CD8-positive, alpha-beta memory T cell (primary cell): ENCODE results near the gene CAMSAP1. TPM values are rescaled to one million over a fixed set of nuclear protein-coding genes. Genes with fewer than 3 reads are reported as not detected.

Experiments
- CTCF ChIA-PET: fragments of 350-600 bp; sonication (Branson Sonifier 250); formaldehyde crosslinking; loops from one replicate; lab custom pipeline; 2021; ENCODE audit warnings: antibody characterized with exemption; lab: Charles Lee
- POLR2A ChIA-PET: fragments of 350-600 bp; sonication (Branson Sonifier 250); formaldehyde crosslinking; loops from one replicate; lab custom pipeline; 2021; ENCODE audit warnings: antibody characterized with exemption; lab: Charles Lee
- DNase-seq, 5 donors: peaks; one replicate each; pipeline versions ENCODE4 v3.0.0 to v3.0.0-alpha.2; 2020 to 2022; ENCODE audit warnings: mixed read lengths in 1 of 5
- H3K27ac ChIP-seq: one replicate; pipeline ENCODE4 v1.7.0; 2013; ENCODE audit warnings: low read depth, mild to moderate bottlenecking, low read length, moderate library complexity
- H3K27me3 ChIP-seq: 2 replicates; pipeline ENCODE4 v1.7.0; 2013; ENCODE audit warnings: low read length, mild to moderate bottlenecking; ENCODE audit not compliant: insufficient read depth, poor library complexity, severe bottlenecking
- H3K36me3 ChIP-seq: 2 replicates; pipeline ENCODE4 v1.7.0; 2013; ENCODE audit warnings: mild to moderate bottlenecking, low read length, moderate library complexity; ENCODE audit not compliant: insufficient read depth
- H3K4me1 ChIP-seq: 2 replicates; pipeline ENCODE4 v1.7.0; 2013; ENCODE audit warnings: mild to moderate bottlenecking, low read length, moderate library complexity; ENCODE audit not compliant: insufficient read depth
- H3K4me3 ChIP-seq: 2 replicates; pipeline ENCODE4 v1.7.0; 2013; ENCODE audit warnings: mild to moderate bottlenecking, low read length
- H3K9me3 ChIP-seq: 2 replicates; pipeline ENCODE4 v1.7.0; 2013; ENCODE audit warnings: mild to moderate bottlenecking, low read length
- H3K27ac Mint-ChIP-seq, 8 donors: one replicate each; pipeline ENCODE4 v1.8.0; 2020 to 2021; ENCODE audit warnings: mixed read lengths in 8 of 8, mild to moderate bottlenecking in 6 of 8, inconsistent platforms in 3 of 8, moderate library complexity in 3 of 8
- H3K27me3 Mint-ChIP-seq, 2 donors: one replicate each; pipeline ENCODE4 v1.8.0; 2020 to 2021; ENCODE audit warnings: mixed read lengths in 2 of 2, mild to moderate bottlenecking in 1 of 2, moderate library complexity in 1 of 2
- H3K36me3 Mint-ChIP-seq, 3 donors: one replicate each; pipeline ENCODE4 v1.8.0; 2020 to 2021; ENCODE audit warnings: mixed read lengths in 3 of 3, inconsistent platforms in 1 of 3, mild to moderate bottlenecking in 1 of 3
- H3K4me1 Mint-ChIP-seq, 3 donors: one replicate each; pipeline ENCODE4 v1.8.0; 2020 to 2021; ENCODE audit warnings: mixed read lengths in 3 of 3, inconsistent platforms in 1 of 3, mild to moderate bottlenecking in 1 of 3
- H3K4me3 Mint-ChIP-seq, 7 donors: one replicate each; pipeline ENCODE4 v1.8.0; 2020 to 2021; ENCODE audit warnings: mixed read lengths in 7 of 7, mild to moderate bottlenecking in 6 of 7, moderate library complexity in 4 of 7, inconsistent platforms in 2 of 7
- H3K9me3 Mint-ChIP-seq, 5 donors: one replicate each; pipeline ENCODE4 v1.8.0; 2020 to 2022; ENCODE audit warnings: mixed read lengths in 5 of 5, mild to moderate bottlenecking in 3 of 5, moderate library complexity in 2 of 5, inconsistent platforms in 1 of 5
- polyA plus RNA-seq: library from polyadenylated mRNA; unstranded; fragments of 300-500 nt; fragmentation: Illumina TruSeq; gene quantifications from one replicate; pipeline ENCODE4 v1.2.3, GENCODE V29; 2021
- total RNA-seq, 2 experiments: library from RNA; stranded (reverse); gene quantifications; one replicate each; pipeline ENCODE4 v1.2.3, GENCODE V29; 2021

The CAMSAP1 gene
- total and polyA plus RNA-seq, 3 experiments from 2014 or later = 2.2 to 33.7 (median 30.4) TPM

GRCh38 chr9:135809166-135809565 lies 98.2 kb downstream of the CAMSAP1 start:
- H3K27me3 ChIP-seq = no peaks in the 10 kb centered on the region
- CTCF ChIA-PET = no interaction called here
- POLR2A ChIA-PET = no interaction called here
- no peaks in the 10 kb centered on the region for H3K9me3 Mint-ChIP-seq
- no peaks in the 10 kb centered on the region for H3K4me1 ChIP-seq
- peaks cover 18 to 27% (median 23%) of the 10 kb centered on the region in 3 donors for H3K4me1 Mint-ChIP-seq
- H3K9me3 ChIP-seq = no peaks in the 10 kb centered on the region
- no peak for DNase-seq
- no peak overlapping the region for H3K27ac Mint-ChIP-seq
- H3K36me3 ChIP-seq = peaks cover 8% of the 10 kb centered on the region
- no peak overlapping the region for H3K4me3 ChIP-seq
- H3K27ac ChIP-seq = no peak overlapping the region
- H3K36me3 Mint-ChIP-seq = peaks cover 15 to 55% (median 18%) of the 10 kb centered on the region in 3 donors
- H3K4me3 Mint-ChIP-seq = no peak overlapping the region
- no peaks in the 10 kb centered on the region for H3K27me3 Mint-ChIP-seq

- Histone ChIP-seq H3K4me1 (no peaks in the 10 kb centered on the region), H3K9me3 (no peaks in the 10 kb centered on the region), H3K36me3 (no peaks in the 10 kb centered on the region), H3K27ac (no peak overlapping the region), H3K27me3 (no peaks in the 10 kb centered on the region), H3K4me3 (no peak overlapping the region)
- DNase-seq = no peak
- Mint-ChIP-seq H3K36me3 (peaks cover 3 to 19% (median 5%) of the 10 kb centered on the region in 3 donors), H3K27me3 (no peaks in the 10 kb centered on the region), H3K4me3 (no peak overlapping the region), H3K4me1 (peaks cover 18 to 27% (median 23%) of the 10 kb centered on the region in 3 donors), H3K9me3 (no peaks in the 10 kb centered on the region), H3K27ac (no peak overlapping the region)
- CTCF ChIA-PET = no interaction called here
- POLR2A ChIA-PET = no interaction called here
Observed at GRCh38 chr9:135805422-135806022, 101.8 kb downstream of the CAMSAP1 start.

DNA sequence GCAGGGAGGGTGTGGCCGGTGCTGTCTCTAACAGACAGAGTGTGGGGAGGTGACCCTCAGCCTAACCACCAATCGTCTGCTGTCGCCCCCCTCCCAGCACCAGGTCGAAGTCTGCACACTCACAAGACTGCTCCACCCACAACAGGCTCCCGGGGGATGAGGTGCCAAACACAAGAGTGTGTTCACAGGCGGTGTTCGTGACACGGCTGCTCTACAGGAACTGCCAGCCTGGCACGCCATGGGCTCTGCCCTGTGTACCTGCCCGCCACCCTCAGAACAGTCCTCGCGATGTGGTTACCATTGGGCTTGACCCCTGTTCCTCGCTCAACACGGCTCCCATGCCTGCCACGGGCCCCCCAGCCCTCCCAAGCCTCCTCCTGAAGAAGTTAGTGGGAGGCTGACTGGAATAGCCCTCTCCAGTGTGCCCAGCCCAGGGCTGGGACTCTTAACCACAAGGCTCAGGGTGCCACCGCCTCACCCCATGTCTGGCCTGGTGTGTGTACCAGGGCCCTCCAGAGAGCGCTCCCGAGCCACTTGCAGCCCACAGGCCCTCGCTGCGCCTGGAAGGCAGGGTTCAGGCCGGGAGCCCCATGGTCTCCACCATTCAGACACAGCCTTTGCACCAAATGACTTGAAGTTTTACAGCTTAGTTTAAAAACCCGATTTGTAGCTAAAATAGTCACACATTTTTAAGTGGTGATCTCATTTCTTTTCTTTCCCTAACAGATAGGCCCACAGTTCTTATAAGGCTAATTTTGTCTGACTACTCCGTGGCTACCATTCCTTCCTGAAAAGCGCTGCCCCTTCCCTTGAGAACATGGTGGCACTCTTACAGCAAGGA lies 102.5 kb downstream of the CAMSAP1 start:
- Histone ChIP-seq H3K4me1 (no peaks in the 10 kb centered on the region), H3K9me3 (no peaks in the 10 kb centered on the region), H3K4me3 (no peak overlapping the region), H3K27me3 (no peaks in the 10 kb centered on the region), H3K36me3 (no peaks in the 10 kb centered on the region), H3K27ac (no peak overlapping the region)
- no peaks in the 10 kb centered on the region for H3K27me3 Mint-ChIP-seq
- POLR2A ChIA-PET = no interaction called here
- H3K36me3 Mint-ChIP-seq = peaks cover under 1 to 12% (median under 1%) of the 10 kb centered on the region in 3 donors
- no peak overlapping the region for H3K27ac Mint-ChIP-seq
- peak in 1 of 5 donors; percentile 26 for DNase-seq
- H3K4me1 Mint-ChIP-seq = peaks cover 18 to 27% (median 23%) of the 10 kb centered on the region in 3 donors
- no peak overlapping the region for H3K4me3 Mint-ChIP-seq
- CTCF ChIA-PET = interaction anchor here (0.7 kb wide), 1 partner anchor 347 kb away, joined by 3 read pairs; no protein-coding TSS in a partner anchor
- H3K9me3 Mint-ChIP-seq = no peaks in the 10 kb centered on the region

GRCh38 chr9:135803441-135803840 lies 103.9 kb downstream of the CAMSAP1 start:
- ChIA-PET POLR2A (no interaction called here), CTCF (no interaction called here)
- Mint-ChIP-seq H3K9me3 (no peaks in the 10 kb centered on the region), H3K4me3 (no peak overlapping the region), H3K4me1 (peaks cover 20 to 27% (median 23%) of the 10 kb centered on the region in 3 donors), H3K27me3 (no peaks in the 10 kb centered on the region), H3K27ac (no peak overlapping the region), H3K36me3 (no peaks in the 10 kb centered on the region)
- no peaks in the 10 kb centered on the region for H3K27me3 ChIP-seq
- H3K4me3 ChIP-seq = no peak overlapping the region
- H3K4me1 ChIP-seq = no peaks in the 10 kb centered on the region
- H3K9me3 ChIP-seq = no peaks in the 10 kb centered on the region
- H3K36me3 ChIP-seq = no peaks in the 10 kb centered on the region
- H3K27ac ChIP-seq = no peak overlapping the region
- peak in 1 of 5 donors; percentile 25 for DNase-seq

- no peaks in the 10 kb centered on the region for H3K9me3 ChIP-seq
- DNase-seq = no peak
- H3K36me3 Mint-ChIP-seq = no peaks in the 10 kb centered on the region
- no peak overlapping the region for H3K4me3 ChIP-seq
- H3K9me3 Mint-ChIP-seq = no peaks in the 10 kb centered on the region
- H3K27me3 ChIP-seq = no peaks in the 10 kb centered on the region
- CTCF ChIA-PET = no interaction called here
- POLR2A ChIA-PET = no interaction called here
- no peaks in the 10 kb centered on the region for H3K36me3 ChIP-seq
- H3K27me3 Mint-ChIP-seq = no peaks in the 10 kb centered on the region
- H3K27ac Mint-ChIP-seq = no peak overlapping the region
- peaks cover 20 to 25% (median 20%) of the 10 kb centered on the region in 3 donors for H3K4me1 Mint-ChIP-seq
- no peaks in the 10 kb centered on the region for H3K4me1 ChIP-seq
- no peak overlapping the region for H3K4me3 Mint-ChIP-seq
- no peak overlapping the region for H3K27ac ChIP-seq
Observed at GRCh38 chr9:135802876-135803419, 104.4 kb downstream of the CAMSAP1 start.

- Mint-ChIP-seq H3K9me3 (no peaks in the 10 kb centered on the region), H3K27ac (peak overlapping the region in 1 of 8 donors; percentile 24), H3K27me3 (no peaks in the 10 kb centered on the region), H3K36me3 (no peaks in the 10 kb centered on the region), H3K4me1 (peaks cover 6 to 11% (median 11%) of the 10 kb centered on the region in 3 donors), H3K4me3 (no peak overlapping the region)
- H3K27me3 ChIP-seq = no peaks in the 10 kb centered on the region
- POLR2A ChIA-PET = no interaction called here
- CTCF ChIA-PET = no interaction called here
- no peaks in the 10 kb centered on the region for H3K4me1 ChIP-seq
- no peaks in the 10 kb centered on the region for H3K36me3 ChIP-seq
- no peak overlapping the region for H3K27ac ChIP-seq
- no peaks in the 10 kb centered on the region for H3K9me3 ChIP-seq
- no peak for DNase-seq
- H3K4me3 ChIP-seq = no peak overlapping the region
Observed at GRCh38 chr9:135801070-135801469, 106.3 kb downstream of the CAMSAP1 start.

- Mint-ChIP-seq H3K36me3 (no peaks in the 10 kb centered on the region), H3K4me1 (peaks cover 0 to 2% (median 0%) of the 10 kb centered on the region in 3 donors)
- POLR2A ChIA-PET = no interaction called here
Observed at GRCh38 chr9:135799261-135799660, 108.1 kb downstream of the CAMSAP1 start.

GRCh38 chr9:135798263-135798585 lies 109.1 kb downstream of the CAMSAP1 start:
- peaks cover 0 to 2% (median 0%) of the 10 kb centered on the region in 3 donors for H3K4me1 Mint-ChIP-seq
- Histone ChIP-seq H3K36me3 (no peaks in the 10 kb centered on the region), H3K4me1 (no peaks in the 10 kb centered on the region), H3K4me3 (no peak overlapping the region), H3K9me3 (no peaks in the 10 kb centered on the region), H3K27me3 (no peaks in the 10 kb centered on the region), H3K27ac (no peak overlapping the region)
- no peaks in the 10 kb centered on the region for H3K9me3 Mint-ChIP-seq
- H3K4me3 Mint-ChIP-seq = no peak overlapping the region
- no peaks in the 10 kb centered on the region for H3K27me3 Mint-ChIP-seq
- H3K27ac Mint-ChIP-seq = peak overlapping the region in 1 of 8 donors; percentile 49
- POLR2A ChIA-PET = no interaction called here
- H3K36me3 Mint-ChIP-seq = no peaks in the 10 kb centered on the region
- CTCF ChIA-PET = no interaction called here
- no peak for DNase-seq

More at GRCh38 chr9:135799261-135799660, 108.1 kb downstream of the CAMSAP1 start:
- CTCF ChIA-PET = no interaction called here
- H3K9me3 ChIP-seq = no peaks in the 10 kb centered on the region
- no peak overlapping the region for H3K27ac ChIP-seq
- peak overlapping the region in 1 of 8 donors; percentile 14 for H3K27ac Mint-ChIP-seq
- no peaks in the 10 kb centered on the region for H3K36me3 ChIP-seq
- H3K27me3 Mint-ChIP-seq = no peaks in the 10 kb centered on the region
- no peaks in the 10 kb centered on the region for H3K4me1 ChIP-seq
- H3K4me3 Mint-ChIP-seq = no peak overlapping the region
- no peaks in the 10 kb centered on the region for H3K27me3 ChIP-seq
- peak in 1 of 5 donors; percentile 36 for DNase-seq
- H3K4me3 ChIP-seq = no peak overlapping the region
- H3K9me3 Mint-ChIP-seq = no peaks in the 10 kb centered on the region
